HepG2 (cell line): Measurements from ENCODE around the gene MAPKAPK3. TPM values are rescaled to one million over a fixed set of nuclear protein-coding genes. Genes with fewer than 3 reads are reported as not detected.

Source experiments
- ATRX ChIP-seq: sonication (generic); formaldehyde crosslinking; IDR thresholded peaks from 2 replicates; pipeline ENCODE4 v1.4.0; 2020; ENCODE audit warnings: missing genetic modification reagents, borderline replicate concordance
- ELF1 ChIP-seq: sonication (generic); formaldehyde crosslinking; IDR thresholded peaks from 2 replicates; pipeline ENCODE4 v1.4.0; 2020; ENCODE audit warnings: missing genetic modification reagents
- GTF3A ChIP-seq: sonication (generic); formaldehyde crosslinking; conservative IDR thresholded peaks from 2 replicates; pipeline ENCODE4 v1.4.0; 2020; ENCODE audit warnings: mild to moderate bottlenecking, missing genetic modification reagents
- MBD4 ChIP-seq: IDR thresholded peaks from 2 replicates; pipeline ENCODE4 v1.6.1; 2012; ENCODE audit warnings: low read length, inconsistent platforms, borderline replicate concordance
- NONO ChIP-seq, 2 experiments: fragments of 450-650 bp in 1 of 2; sonication (generic) in 1 of 2; formaldehyde crosslinking in 1 of 2; IDR thresholded peaks in 1 of 2; conservative IDR thresholded peaks in 1 of 2; 2 replicates each; pipeline versions ENCODE4 v1.6.1 to v1.8.0; 2017 to 2022; ENCODE audit warnings: mild to moderate bottlenecking in 1 of 2, missing genetic modification reagents in 1 of 2, moderate library complexity in 1 of 2
- RBM39 ChIP-seq: fragments of 200-400 bp; formaldehyde crosslinking; IDR thresholded peaks from one replicate; pipeline ENCODE4 v1.6.1; 2018; ENCODE audit warnings: antibody characterized with exemption, mild to moderate bottlenecking, low read depth, low read length; ENCODE audit not compliant: poor library complexity, severe bottlenecking
- SAFB2 ChIP-seq: sonication (generic); formaldehyde crosslinking; IDR thresholded peaks from 2 replicates; pipeline ENCODE4 v1.5.1; 2020; ENCODE audit warnings: missing genetic modification reagents, low read depth, mild to moderate bottlenecking, borderline replicate concordance
- SMYD3 ChIP-seq: sonication (generic); formaldehyde crosslinking; IDR thresholded peaks from 2 replicates; pipeline ENCODE4 v1.8.1; 2023; ENCODE audit warnings: mild to moderate bottlenecking, missing genetic modification reagents
- STAT5B ChIP-seq: sonication (generic); formaldehyde crosslinking; IDR thresholded peaks from 2 replicates; pipeline ENCODE4 v1.4.0; 2020; ENCODE audit warnings: missing genetic modification reagents
- ZBTB21 ChIP-seq: sonication (generic); formaldehyde crosslinking; IDR thresholded peaks from 2 replicates; pipeline ENCODE4 v1.4.0; 2020; ENCODE audit warnings: missing genetic modification reagents
- polyA plus RNA-seq, 8 experiments: library from polyadenylated mRNA; depleted of rRNA in 3 of 8; stranded (reverse) in 7 of 8; unstranded in 1 of 8; fragments of >200 nt; fragmentation: Illumina TruSeq in 4 of 8; extraction: Trizol in 4 of 8; gene quantifications; 2 replicates each; pipeline versions ENCODE4 v1.2.1 to v1.2.3, GENCODE V29; 2011 to 2016; ENCODE audit warnings: low read depth in 4 of 8, missing spikeins in 1 of 8, mixed read lengths in 1 of 8; ENCODE audit not compliant: insufficient read depth in 1 of 8
- total RNA-seq, 5 experiments: library from RNA; depleted of rRNA; stranded (reverse); fragments of >200 nt; fragmentation: Illumina TruSeq; extraction: Trizol; gene quantifications; 2 replicates each; pipeline ENCODE4 v1.2.3, GENCODE V29; 2016; ENCODE audit warnings: low read depth in 1 of 5
- TF ChIP-seq, protein P1 (sequence below): sonication (generic); formaldehyde crosslinking; IDR thresholded peaks from 2 replicates; pipeline ENCODE4 v1.8.0; 2022; ENCODE audit warnings: missing genetic modification reagents, mild to moderate bottlenecking, moderate library complexity, borderline replicate concordance
- TF ChIP-seq, protein P2 (sequence below): sonication (generic); formaldehyde crosslinking; IDR thresholded peaks from 2 replicates; pipeline ENCODE4 v1.4.0; 2020; ENCODE audit warnings: mild to moderate bottlenecking, missing genetic modification reagents
- TF ChIP-seq, protein P3 (sequence below): sonication (generic); formaldehyde crosslinking; IDR thresholded peaks from 2 replicates; pipeline ENCODE4 v1.5.0; 2020; ENCODE audit warnings: mild to moderate bottlenecking, missing genetic modification reagents
- TF ChIP-seq, protein P4 (sequence below): sonication (generic); formaldehyde crosslinking; IDR thresholded peaks from 2 replicates; pipeline ENCODE4 v1.4.0; 2020; ENCODE audit warnings: missing genetic modification reagents
- TF ChIP-seq, protein P5 (sequence below): sonication (generic); formaldehyde crosslinking; IDR thresholded peaks from 2 replicates; pipeline ENCODE4 v1.5.0; 2020; ENCODE audit warnings: missing genetic modification reagents

The MAPKAPK3 gene
- total and polyA plus RNA-seq, 2 of the 13 experiments (the other 11 are each of a cell fraction or from before 2014, with no cell fraction given): 39.9 to 41.2 TPM

DNA sequence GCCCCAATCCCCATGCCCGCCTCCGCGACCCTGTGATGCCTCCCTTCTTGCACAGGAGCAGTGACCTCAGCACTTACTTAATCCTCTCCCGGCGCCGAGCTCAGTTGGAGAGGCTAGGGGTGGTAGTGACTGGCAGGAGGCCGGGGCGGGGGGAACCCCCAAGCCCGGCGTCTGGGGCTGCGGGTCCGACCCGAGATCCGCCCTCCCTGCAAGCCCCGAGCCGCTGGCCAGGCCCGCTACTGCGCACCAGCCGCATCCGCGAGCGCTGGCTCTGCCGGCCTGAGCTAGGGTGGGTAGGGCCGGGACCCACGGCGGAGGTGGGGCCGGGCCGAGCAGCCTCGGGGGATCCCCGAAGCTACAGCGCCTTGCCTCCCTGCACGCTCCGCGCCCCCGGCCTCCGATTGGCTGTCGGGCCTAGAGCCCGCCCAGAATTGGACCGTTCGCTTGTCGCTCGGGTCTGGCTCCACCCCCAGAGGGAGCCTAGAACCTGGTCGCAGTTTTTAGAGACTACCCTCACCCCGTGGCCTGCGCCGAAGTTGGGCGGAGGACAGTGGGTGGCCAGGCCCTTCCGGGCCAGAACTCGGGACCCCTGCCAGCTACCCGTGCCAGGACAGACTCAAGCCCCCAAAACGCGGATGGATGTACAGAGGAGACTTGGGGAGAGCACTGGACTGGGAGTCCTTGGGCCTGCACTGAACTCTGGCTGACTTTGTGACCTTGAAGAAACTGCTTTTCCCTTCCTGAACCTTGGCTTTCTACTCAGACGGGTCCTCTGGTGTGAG lies 49.4 kb upstream of the MAPKAPK3 start, which contains the start of gene C3orf18 (continued):
- TF ChIP-seq, protein P1, sequence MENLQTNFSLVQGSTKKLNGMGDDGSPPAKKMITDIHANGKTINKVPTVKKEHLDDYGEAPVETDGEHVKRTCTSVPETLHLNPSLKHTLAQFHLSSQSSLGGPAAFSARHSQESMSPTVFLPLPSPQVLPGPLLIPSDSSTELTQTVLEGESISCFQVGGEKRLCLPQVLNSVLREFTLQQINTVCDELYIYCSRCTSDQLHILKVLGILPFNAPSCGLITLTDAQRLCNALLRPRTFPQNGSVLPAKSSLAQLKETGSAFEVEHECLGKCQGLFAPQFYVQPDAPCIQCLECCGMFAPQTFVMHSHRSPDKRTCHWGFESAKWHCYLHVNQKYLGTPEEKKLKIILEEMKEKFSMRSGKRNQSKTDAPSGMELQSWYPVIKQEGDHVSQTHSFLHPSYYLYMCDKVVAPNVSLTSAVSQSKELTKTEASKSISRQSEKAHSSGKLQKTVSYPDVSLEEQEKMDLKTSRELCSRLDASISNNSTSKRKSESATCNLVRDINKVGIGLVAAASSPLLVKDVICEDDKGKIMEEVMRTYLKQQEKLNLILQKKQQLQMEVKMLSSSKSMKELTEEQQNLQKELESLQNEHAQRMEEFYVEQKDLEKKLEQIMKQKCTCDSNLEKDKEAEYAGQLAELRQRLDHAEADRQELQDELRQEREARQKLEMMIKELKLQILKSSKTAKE (CRISPR knock-in tag): no peak
- TF ChIP-seq, protein P2, sequence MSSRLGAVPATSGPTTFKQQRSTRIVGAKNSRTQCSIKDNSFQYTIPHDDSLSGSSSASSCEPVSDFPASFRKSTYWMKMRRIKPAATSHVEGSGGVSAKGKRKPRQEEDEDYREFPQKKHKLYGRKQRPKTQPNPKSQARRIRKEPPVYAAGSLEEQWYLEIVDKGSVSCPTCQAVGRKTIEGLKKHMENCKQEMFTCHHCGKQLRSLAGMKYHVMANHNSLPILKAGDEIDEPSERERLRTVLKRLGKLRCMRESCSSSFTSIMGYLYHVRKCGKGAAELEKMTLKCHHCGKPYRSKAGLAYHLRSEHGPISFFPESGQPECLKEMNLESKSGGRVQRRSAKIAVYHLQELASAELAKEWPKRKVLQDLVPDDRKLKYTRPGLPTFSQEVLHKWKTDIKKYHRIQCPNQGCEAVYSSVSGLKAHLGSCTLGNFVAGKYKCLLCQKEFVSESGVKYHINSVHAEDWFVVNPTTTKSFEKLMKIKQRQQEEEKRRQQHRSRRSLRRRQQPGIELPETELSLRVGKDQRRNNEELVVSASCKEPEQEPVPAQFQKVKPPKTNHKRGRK (CRISPR knock-in tag): no peak
- TF ChIP-seq STAT5B (CRISPR knock-in tag): no peak
- TF ChIP-seq, protein P3, sequence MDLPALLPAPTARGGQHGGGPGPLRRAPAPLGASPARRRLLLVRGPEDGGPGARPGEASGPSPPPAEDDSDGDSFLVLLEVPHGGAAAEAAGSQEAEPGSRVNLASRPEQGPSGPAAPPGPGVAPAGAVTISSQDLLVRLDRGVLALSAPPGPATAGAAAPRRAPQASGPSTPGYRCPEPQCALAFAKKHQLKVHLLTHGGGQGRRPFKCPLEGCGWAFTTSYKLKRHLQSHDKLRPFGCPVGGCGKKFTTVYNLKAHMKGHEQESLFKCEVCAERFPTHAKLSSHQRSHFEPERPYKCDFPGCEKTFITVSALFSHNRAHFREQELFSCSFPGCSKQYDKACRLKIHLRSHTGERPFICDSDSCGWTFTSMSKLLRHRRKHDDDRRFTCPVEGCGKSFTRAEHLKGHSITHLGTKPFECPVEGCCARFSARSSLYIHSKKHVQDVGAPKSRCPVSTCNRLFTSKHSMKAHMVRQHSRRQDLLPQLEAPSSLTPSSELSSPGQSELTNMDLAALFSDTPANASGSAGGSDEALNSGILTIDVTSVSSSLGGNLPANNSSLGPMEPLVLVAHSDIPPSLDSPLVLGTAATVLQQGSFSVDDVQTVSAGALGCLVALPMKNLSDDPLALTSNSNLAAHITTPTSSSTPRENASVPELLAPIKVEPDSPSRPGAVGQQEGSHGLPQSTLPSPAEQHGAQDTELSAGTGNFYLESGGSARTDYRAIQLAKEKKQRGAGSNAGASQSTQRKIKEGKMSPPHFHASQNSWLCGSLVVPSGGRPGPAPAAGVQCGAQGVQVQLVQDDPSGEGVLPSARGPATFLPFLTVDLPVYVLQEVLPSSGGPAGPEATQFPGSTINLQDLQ (CRISPR knock-in tag): no peak
- peak; percentile 34 for TF ChIP-seq RBM39
- TF ChIP-seq GTF3A (CRISPR knock-in tag): no peak
- TF ChIP-seq NONO (IDR thresholded peaks at IDR 0.05): no peak
- TF ChIP-seq NONO (CRISPR knock-in tag; conservative IDR thresholded peaks at IDR 0.05): no peak
- TF ChIP-seq SMYD3 (CRISPR knock-in tag): no peak
- no peak for TF ChIP-seq ATRX (CRISPR knock-in tag)
- TF ChIP-seq MBD4: no peak
- TF ChIP-seq, protein P4, sequence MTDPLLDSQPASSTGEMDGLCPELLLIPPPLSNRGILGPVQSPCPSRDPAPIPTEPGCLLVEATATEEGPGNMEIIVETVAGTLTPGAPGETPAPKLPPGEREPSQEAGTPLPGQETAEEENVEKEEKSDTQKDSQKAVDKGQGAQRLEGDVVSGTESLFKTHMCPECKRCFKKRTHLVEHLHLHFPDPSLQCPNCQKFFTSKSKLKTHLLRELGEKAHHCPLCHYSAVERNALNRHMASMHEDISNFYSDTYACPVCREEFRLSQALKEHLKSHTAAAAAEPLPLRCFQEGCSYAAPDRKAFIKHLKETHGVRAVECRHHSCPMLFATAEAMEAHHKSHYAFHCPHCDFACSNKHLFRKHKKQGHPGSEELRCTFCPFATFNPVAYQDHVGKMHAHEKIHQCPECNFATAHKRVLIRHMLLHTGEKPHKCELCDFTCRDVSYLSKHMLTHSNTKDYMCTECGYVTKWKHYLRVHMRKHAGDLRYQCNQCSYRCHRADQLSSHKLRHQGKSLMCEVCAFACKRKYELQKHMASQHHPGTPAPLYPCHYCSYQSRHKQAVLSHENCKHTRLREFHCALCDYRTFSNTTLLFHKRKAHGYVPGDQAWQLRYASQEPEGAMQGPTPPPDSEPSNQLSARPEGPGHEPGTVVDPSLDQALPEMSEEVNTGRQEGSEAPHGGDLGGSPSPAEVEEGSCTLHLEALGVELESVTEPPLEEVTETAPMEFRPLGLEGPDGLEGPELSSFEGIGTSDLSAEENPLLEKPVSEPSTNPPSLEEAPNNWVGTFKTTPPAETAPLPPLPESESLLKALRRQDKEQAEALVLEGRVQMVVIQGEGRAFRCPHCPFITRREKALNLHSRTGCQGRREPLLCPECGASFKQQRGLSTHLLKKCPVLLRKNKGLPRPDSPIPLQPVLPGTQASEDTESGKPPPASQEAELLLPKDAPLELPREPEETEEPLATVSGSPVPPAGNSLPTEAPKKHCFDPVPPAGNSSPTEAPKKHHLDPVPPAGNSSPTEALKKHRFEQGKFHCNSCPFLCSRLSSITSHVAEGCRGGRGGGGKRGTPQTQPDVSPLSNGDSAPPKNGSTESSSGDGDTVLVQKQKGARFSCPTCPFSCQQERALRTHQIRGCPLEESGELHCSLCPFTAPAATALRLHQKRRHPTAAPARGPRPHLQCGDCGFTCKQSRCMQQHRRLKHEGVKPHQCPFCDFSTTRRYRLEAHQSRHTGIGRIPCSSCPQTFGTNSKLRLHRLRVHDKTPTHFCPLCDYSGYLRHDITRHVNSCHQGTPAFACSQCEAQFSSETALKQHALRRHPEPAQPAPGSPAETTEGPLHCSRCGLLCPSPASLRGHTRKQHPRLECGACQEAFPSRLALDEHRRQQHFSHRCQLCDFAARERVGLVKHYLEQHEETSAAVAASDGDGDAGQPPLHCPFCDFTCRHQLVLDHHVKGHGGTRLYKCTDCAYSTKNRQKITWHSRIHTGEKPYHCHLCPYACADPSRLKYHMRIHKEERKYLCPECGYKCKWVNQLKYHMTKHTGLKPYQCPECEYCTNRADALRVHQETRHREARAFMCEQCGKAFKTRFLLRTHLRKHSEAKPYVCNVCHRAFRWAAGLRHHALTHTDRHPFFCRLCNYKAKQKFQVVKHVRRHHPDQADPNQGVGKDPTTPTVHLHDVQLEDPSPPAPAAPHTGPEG (CRISPR knock-in tag): no peak
- no peak for TF ChIP-seq ELF1
- no peak for TF ChIP-seq SAFB2
- TF ChIP-seq, protein P5, sequence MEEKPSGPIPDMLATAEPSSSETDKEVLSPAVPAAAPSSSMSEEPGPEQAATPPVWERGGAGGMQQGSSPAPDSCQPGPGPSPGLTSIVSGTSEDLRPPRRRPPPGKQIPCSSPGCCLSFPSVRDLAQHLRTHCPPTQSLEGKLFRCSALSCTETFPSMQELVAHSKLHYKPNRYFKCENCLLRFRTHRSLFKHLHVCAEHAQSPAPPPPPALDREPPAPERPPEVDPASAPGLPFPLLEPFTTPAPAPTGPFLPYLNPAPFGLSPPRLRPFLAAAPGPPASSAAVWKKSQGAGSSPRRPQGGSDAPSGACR: no peak
- no peak for TF ChIP-seq ZBTB21
